Glutamatergic neuron (in vitro differentiated cells): ENCODE data around the gene NT5C1B. TPM values are rescaled to one million over a fixed set of nuclear protein-coding genes. Genes with fewer than 3 reads are reported as not detected.

ENCODE experiments used
- DNase-seq: peaks from one replicate; pipeline ENCODE4 v3.0.0; 2022
- H3K27ac Mint-ChIP-seq: one replicate; pipeline ENCODE4 v1.8.0; 2020; ENCODE audit warnings: mild to moderate bottlenecking, mixed read lengths, inconsistent platforms; ENCODE audit not compliant: unreplicated experiment
- H3K27me3 Mint-ChIP-seq: one replicate; pipeline ENCODE4 v1.8.0; 2020; ENCODE audit warnings: mild to moderate bottlenecking, moderate library complexity, mixed read lengths, inconsistent platforms; ENCODE audit not compliant: unreplicated experiment
- H3K36me3 Mint-ChIP-seq: one replicate; pipeline ENCODE4 v1.8.0; 2020; ENCODE audit warnings: mild to moderate bottlenecking, mixed read lengths, inconsistent platforms; ENCODE audit not compliant: unreplicated experiment
- H3K4me1 Mint-ChIP-seq: one replicate; pipeline ENCODE4 v1.8.0; 2020; ENCODE audit warnings: mild to moderate bottlenecking, low read depth, mixed read lengths, inconsistent platforms; ENCODE audit not compliant: unreplicated experiment
- H3K4me3 Mint-ChIP-seq: one replicate; pipeline ENCODE4 v1.8.0; 2020; ENCODE audit warnings: mild to moderate bottlenecking, mixed read lengths, inconsistent platforms; ENCODE audit not compliant: unreplicated experiment
- H3K9me3 Mint-ChIP-seq: one replicate; pipeline ENCODE4 v1.8.0; 2020; ENCODE audit warnings: mild to moderate bottlenecking, moderate library complexity, mixed read lengths, inconsistent platforms; ENCODE audit not compliant: unreplicated experiment
- CTCF ChIP-seq: fragments of 200-600 bp; sonication (generic); IDR thresholded peaks from one replicate; pipeline ENCODE4 v1.5.0; 2021; ENCODE audit not compliant: partially characterized antibody, unreplicated experiment
- total RNA-seq: library from RNA; stranded (reverse); fragmentation: NEBNext Ultra II Directional; extraction: Animal tissue kit (Norgen Biotek cat#: 25700); gene quantifications from one replicate; pipeline ENCODE4 v1.2.1, GENCODE V29; 2021; ENCODE audit not compliant: unreplicated experiment

NT5C1B gene
- total RNA-seq, 1 donor from 2014 or later, result not detected

GRCh38 chr2:18557121-18557520 lies 32.2 kb downstream of the NT5C1B start:
- Mint-ChIP-seq H3K4me1 (peaks cover 5% of the 10 kb centered on the region), H3K27ac (no peak overlapping the region), H3K4me3 (no peak overlapping the region), H3K27me3 (peaks cover 3% of the 10 kb centered on the region), H3K36me3 (no peaks in the 10 kb centered on the region), H3K9me3 (no peaks in the 10 kb centered on the region)
- no peak for DNase-seq
- no peak for TF ChIP-seq CTCF

- Mint-ChIP-seq H3K4me1 (no peaks in the 10 kb centered on the region), H3K36me3 (no peaks in the 10 kb centered on the region), H3K27me3 (peaks cover 2% of the 10 kb centered on the region), H3K9me3 (no peaks in the 10 kb centered on the region), H3K27ac (no peak overlapping the region), H3K4me3 (no peak overlapping the region)
- no peak for DNase-seq
- TF ChIP-seq CTCF, result no peak
These were observed 36.9 kb downstream of the NT5C1B start for GRCh38 chr2:18552351-18553077.

GRCh38 chr2:18551623-18552022 lies 37.7 kb downstream of the NT5C1B start:
- Mint-ChIP-seq H3K4me3 (no peak overlapping the region), H3K4me1 (no peaks in the 10 kb centered on the region), H3K9me3 (no peaks in the 10 kb centered on the region), H3K27me3 (peaks cover 2% of the 10 kb centered on the region), H3K27ac (no peak overlapping the region), H3K36me3 (no peaks in the 10 kb centered on the region)
- no peak for TF ChIP-seq CTCF
- no peak for DNase-seq

GRCh38 chr2:18551169-18551568 lies 38.2 kb downstream of the NT5C1B start:
- Mint-ChIP-seq H3K9me3 (no peaks in the 10 kb centered on the region), H3K27me3 (peaks cover 2% of the 10 kb centered on the region), H3K36me3 (no peaks in the 10 kb centered on the region), H3K4me1 (no peaks in the 10 kb centered on the region), H3K4me3 (no peak overlapping the region), H3K27ac (no peak overlapping the region)
- no peak for DNase-seq
- TF ChIP-seq CTCF, result no peak

- H3K36me3 Mint-ChIP-seq, result no peaks in the 10 kb centered on the region
- no peak overlapping the region for H3K27ac Mint-ChIP-seq
- DNase-seq, result no peak
- peaks cover 2% of the 10 kb centered on the region for H3K27me3 Mint-ChIP-seq
- no peaks in the 10 kb centered on the region for H3K9me3 Mint-ChIP-seq
- H3K4me1 Mint-ChIP-seq, result no peaks in the 10 kb centered on the region
- no peak overlapping the region for H3K4me3 Mint-ChIP-seq
- TF ChIP-seq CTCF, result no peak
These were observed 38.9 kb downstream of the NT5C1B start for GRCh38 chr2:18550433-18550832.
